OCI-LY1 (cell line): ENCODE measurements around the gene OSBPL2.

ENCODE experiments used
- H2AFZ ChIP-seq: fragments of 200-600 bp; sonication (generic), shearing (Covaris generic); 2 replicates; pipeline ENCODE4 v1.6.0; 2014; ENCODE audit warnings: antibody characterized with exemption, mild to moderate bottlenecking, low read length
- H3F3A ChIP-seq: fragments of 200-600 bp; sonication (generic), shearing (Covaris generic); 2 replicates; pipeline ENCODE4 v1.6.0; 2014; ENCODE audit warnings: mild to moderate bottlenecking, antibody characterized with exemption, low read length, moderate library complexity; ENCODE audit not compliant: insufficient read depth
- H3K27ac ChIP-seq: fragments of 200-600 bp; sonication (generic); 2 replicates; pipeline ENCODE4 v1.5.1; 2014; ENCODE audit warnings: low read length, mixed run types, mild to moderate bottlenecking, low read depth; ENCODE audit not compliant: poor library complexity, severe bottlenecking
- H3K27me3 ChIP-seq: fragments of 200-600 bp; sonication (generic); 2 replicates; pipeline ENCODE4 v1.6.0; 2014; ENCODE audit warnings: antibody characterized with exemption, mild to moderate bottlenecking, low read length, moderate library complexity; ENCODE audit not compliant: insufficient read depth
- H3K36me3 ChIP-seq: fragments of 200-600 bp; sonication (generic); 2 replicates; pipeline ENCODE4 v1.6.1; 2014; ENCODE audit warnings: mild to moderate bottlenecking, antibody characterized with exemption, low read length, moderate library complexity, mixed read lengths; ENCODE audit not compliant: insufficient read depth
- H3K4me1 ChIP-seq: fragments of 200-600 bp; sonication (generic); 2 replicates; pipeline ENCODE4 v1.5.1; 2014; ENCODE audit warnings: mild to moderate bottlenecking, low read length, moderate library complexity; ENCODE audit not compliant: insufficient read depth, severe bottlenecking
- H3K4me2 ChIP-seq: fragments of 200-600 bp; sonication (generic), shearing (Covaris generic); 2 replicates; pipeline ENCODE4 v1.6.1; 2014; ENCODE audit warnings: low read length
- H3K4me3 ChIP-seq: fragments of 200-600 bp; sonication (generic); 2 replicates; pipeline ENCODE4 v1.5.1; 2014; ENCODE audit warnings: low read length, low read depth, mild to moderate bottlenecking, mixed read lengths; ENCODE audit not compliant: poor library complexity, severe bottlenecking
- H3K79me2 ChIP-seq: fragments of 200-600 bp; shearing (Covaris generic); 2 replicates; pipeline ENCODE4 v1.6.1; 2016; ENCODE audit warnings: mixed run types, low read length, mixed read lengths; ENCODE audit not compliant: insufficient read depth
- H3K9ac ChIP-seq: fragments of 200-600 bp; sonication (generic), shearing (Covaris generic); 2 replicates; pipeline ENCODE4 v1.6.1; 2014; ENCODE audit warnings: mild to moderate bottlenecking, low read length, mixed read lengths
- H3K9me2 ChIP-seq: fragments of 200-600 bp; sonication (generic), shearing (Covaris generic); 2 replicates; pipeline ENCODE4 v1.6.1; 2014; ENCODE audit warnings: low read depth, mild to moderate bottlenecking, low read length, mixed read lengths
- H3K9me3 ChIP-seq: fragments of 200-600 bp; shearing (Covaris generic); 2 replicates; pipeline ENCODE4 v1.6.1; 2014; ENCODE audit warnings: low read length, mixed read lengths
- H4K20me1 ChIP-seq: fragments of 200-600 bp; sonication (generic), shearing (Covaris generic); 2 replicates; pipeline ENCODE4 v1.6.0; 2016; ENCODE audit warnings: mild to moderate bottlenecking, low read length; ENCODE audit not compliant: insufficient read depth
- EZH2 ChIP-seq: fragments of 200-600 bp; sonication (generic), shearing (Covaris generic); IDR thresholded peaks from 2 replicates; pipeline ENCODE4 v1.8.0; 2017; ENCODE audit warnings: borderline replicate concordance, mixed run types, mild to moderate bottlenecking, antibody characterized with exemption, low read length, moderate library complexity, mixed read lengths
- TF ChIP-seq, protein P1 (sequence below): fragments of 200-600 bp; sonication (generic), shearing (Covaris generic); IDR thresholded peaks from 2 replicates; pipeline ENCODE4 v1.5.1; 2017; ENCODE audit warnings: mild to moderate bottlenecking, antibody characterized with exemption, low read length, moderate library complexity, mixed read lengths

OSBPL2 gene

DNA sequence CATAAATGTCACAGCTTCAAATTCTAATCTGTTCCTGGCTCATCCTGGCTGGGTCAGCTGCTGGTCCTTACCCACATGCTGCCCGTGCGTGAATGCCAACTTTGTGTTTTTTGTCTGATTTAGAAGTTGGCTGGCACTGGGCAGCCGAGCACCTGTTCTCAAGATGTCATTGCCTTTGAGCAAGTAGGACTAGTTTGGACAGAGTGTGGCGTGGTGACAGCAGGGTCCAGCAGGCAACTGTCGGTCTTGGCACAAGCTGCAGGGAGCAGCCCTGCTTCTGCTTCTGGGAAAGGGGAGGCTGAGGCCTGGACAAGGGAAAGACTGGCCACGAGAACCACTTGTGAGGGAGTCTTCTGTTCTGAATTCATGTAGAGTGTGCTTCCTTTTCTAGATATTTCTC lies 38.1 kb downstream of the OSBPL2 start:
- H3K4me1 ChIP-seq, result peaks cover 13% of the 10 kb centered on the region
- no peak overlapping the region for H2AFZ ChIP-seq
- H3K36me3 ChIP-seq, result peaks cover 50% of the 10 kb centered on the region; the same call in 1 of the 2 replicates
- TF ChIP-seq, protein P1, sequence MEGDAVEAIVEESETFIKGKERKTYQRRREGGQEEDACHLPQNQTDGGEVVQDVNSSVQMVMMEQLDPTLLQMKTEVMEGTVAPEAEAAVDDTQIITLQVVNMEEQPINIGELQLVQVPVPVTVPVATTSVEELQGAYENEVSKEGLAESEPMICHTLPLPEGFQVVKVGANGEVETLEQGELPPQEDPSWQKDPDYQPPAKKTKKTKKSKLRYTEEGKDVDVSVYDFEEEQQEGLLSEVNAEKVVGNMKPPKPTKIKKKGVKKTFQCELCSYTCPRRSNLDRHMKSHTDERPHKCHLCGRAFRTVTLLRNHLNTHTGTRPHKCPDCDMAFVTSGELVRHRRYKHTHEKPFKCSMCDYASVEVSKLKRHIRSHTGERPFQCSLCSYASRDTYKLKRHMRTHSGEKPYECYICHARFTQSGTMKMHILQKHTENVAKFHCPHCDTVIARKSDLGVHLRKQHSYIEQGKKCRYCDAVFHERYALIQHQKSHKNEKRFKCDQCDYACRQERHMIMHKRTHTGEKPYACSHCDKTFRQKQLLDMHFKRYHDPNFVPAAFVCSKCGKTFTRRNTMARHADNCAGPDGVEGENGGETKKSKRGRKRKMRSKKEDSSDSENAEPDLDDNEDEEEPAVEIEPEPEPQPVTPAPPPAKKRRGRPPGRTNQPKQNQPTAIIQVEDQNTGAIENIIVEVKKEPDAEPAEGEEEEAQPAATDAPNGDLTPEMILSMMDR, result no peak
- no peak for TF ChIP-seq EZH2
- H3K9me3 ChIP-seq, result no peaks in the 10 kb centered on the region
- no peak overlapping the region for H3K27ac ChIP-seq
- no peak overlapping the region for H3K4me3 ChIP-seq
- no peak overlapping the region for H3K4me2 ChIP-seq
- H4K20me1 ChIP-seq, result no peaks in the 10 kb centered on the region
- no peaks in the 10 kb centered on the region for H3K79me2 ChIP-seq
- no peaks in the 10 kb centered on the region for H3K9me2 ChIP-seq
- no peak overlapping the region for H3K9ac ChIP-seq
- no peaks in the 10 kb centered on the region for H3K27me3 ChIP-seq
- no peaks in the 10 kb centered on the region for H3F3A ChIP-seq

- H2AFZ ChIP-seq, result no peak overlapping the region
These were observed 38.9 kb downstream of the OSBPL2 start for GRCh38 chr20:62277253-62277652.

GRCh38 chr20:62280303-62280702 lies 42.0 kb downstream of the OSBPL2 start:
- Histone ChIP-seq H3K36me3 (peaks cover 62% of the 10 kb centered on the region; the same call in 1 of the 2 replicates), H3K79me2 (no peaks in the 10 kb centered on the region), H3K9me3 (no peaks in the 10 kb centered on the region), H3F3A (no peaks in the 10 kb centered on the region), H3K4me1 (no peaks in the 10 kb centered on the region), H2AFZ (no peak overlapping the region), H3K9ac (no peak overlapping the region), H3K27ac (no peak overlapping the region), H3K9me2 (no peaks in the 10 kb centered on the region), H4K20me1 (no peaks in the 10 kb centered on the region), H3K4me3 (no peak overlapping the region), H3K27me3 (no peaks in the 10 kb centered on the region), H3K4me2 (no peak overlapping the region)
- TF ChIP-seq EZH2, result no peak
- TF ChIP-seq, protein P1, result no peak

More at GRCh38 chr20:62277253-62277652, 38.9 kb downstream of the OSBPL2 start:
- H3K4me2 ChIP-seq, result no peak overlapping the region
- H3K27ac ChIP-seq, result no peak overlapping the region
- H3K9ac ChIP-seq, result no peak overlapping the region
- peaks cover 56% of the 10 kb centered on the region; the same call in 1 of the 2 replicates for H3K36me3 ChIP-seq
- H3K27me3 ChIP-seq, result no peaks in the 10 kb centered on the region
- H3K79me2 ChIP-seq, result no peaks in the 10 kb centered on the region
- H3K9me3 ChIP-seq, result no peaks in the 10 kb centered on the region
- TF ChIP-seq, protein P1, result no peak
- no peak for TF ChIP-seq EZH2
- no peaks in the 10 kb centered on the region for H4K20me1 ChIP-seq
- no peaks in the 10 kb centered on the region for H3K9me2 ChIP-seq
- H3K4me3 ChIP-seq, result no peak overlapping the region
- H3F3A ChIP-seq, result no peaks in the 10 kb centered on the region
- H3K4me1 ChIP-seq, result peaks cover 13% of the 10 kb centered on the region
